A172 (cell line): Measurements from ENCODE around the gene UCKL1. TPM values are rescaled to one million over a fixed set of nuclear protein-coding genes. Genes with fewer than 3 reads are reported as not detected.
"Not testable (repeated sequence)": the region's sequence is repeated elsewhere in the genome, so short reads cannot be mapped to it uniquely, and the experiment has no call there.

Experiments
- DNase-seq: peaks from one replicate; pipeline ENCODE4 v3.0.0-alpha.2; 2015; ENCODE audit warnings: low spot score
- total RNA-seq: library from RNA; depleted of rRNA; stranded (reverse); fragments of >200 nt; shearing (Covaris generic); gene quantifications from 2 replicates; pipeline ENCODE4 v1.2.3, GENCODE V29; 2014

Gene UCKL1
- total RNA-seq, 1 experiment from 2014 or later: 27.2 TPM

- DNase-seq: no peak
These were observed 11.9 kb downstream of the UCKL1 start for GRCh38 chr20:63944078-63944941.

- DNase-seq: no peak
These were observed 12.5 kb downstream of the UCKL1 start for GRCh38 chr20:63943808-63944077.

GRCh38 chr20:63942969-63943807 is 13.0 kb downstream of the UCKL1 start:
- DNase-seq: no peak

GRCh38 chr20:63942250-63942951 is 13.8 kb downstream of the UCKL1 start:
- DNase-seq: peak; percentile 13

GRCh38 chr20:63941282-63942081 is 14.7 kb downstream of the UCKL1 start:
- peak; percentile 53 for DNase-seq

GRCh38 chr20:63940472-63941266 is 15.5 kb downstream of the UCKL1 start:
- no peak for DNase-seq

- no peak for DNase-seq
These were observed 16.1 kb downstream of the UCKL1 start for GRCh38 chr20:63940071-63940471.

- no peak for DNase-seq
These were observed 16.9 kb downstream of the UCKL1 start for GRCh38 chr20:63939061-63939935.

GRCh38 chr20:63937596-63937995 is 18.6 kb downstream of the UCKL1 start:
- DNase-seq: no peak

GRCh38 chr20:63935447-63935846 is 20.8 kb downstream of the UCKL1 start:
- DNase-seq: no peak

GRCh38 chr20:63934271-63935068 is 21.7 kb downstream of the UCKL1 start:
- no peak for DNase-seq

- no peak for DNase-seq
These were observed 22.6 kb downstream of the UCKL1 start for GRCh38 chr20:63933646-63934045.

- no peak for DNase-seq
These were observed 23.5 kb downstream of the UCKL1 start for GRCh38 chr20:63932606-63933160.

- DNase-seq: no peak
These were observed 24.5 kb downstream of the UCKL1 start for GRCh38 chr20:63931735-63932134.

- DNase-seq: no peak
These were observed 25.2 kb downstream of the UCKL1 start for GRCh38 chr20:63930971-63931553.

- not testable (repeated sequence) for DNase-seq
These were observed 26.7 kb downstream of the UCKL1 start for GRCh38 chr20:63929473-63929883.

- no peak for DNase-seq
These were observed 27.1 kb downstream of the UCKL1 start for GRCh38 chr20:63929071-63929470.

- no peak for DNase-seq
These were observed 29.9 kb downstream of the UCKL1 start for GRCh38 chr20:63926298-63926697.
